Colonic mucosa (tissue), 4 donors: ENCODE data around the gene SH3YL1. TPM values are rescaled to one million over a fixed set of nuclear protein-coding genes. Genes with fewer than 3 reads are reported as not detected.

Experiments
- DNase-seq: peaks from one replicate; pipeline ENCODE4 v3.0.0-alpha.2; 2020
- H3K27ac ChIP-seq: fragments of 200-600 bp; one replicate; pipeline ENCODE4 v1.8.0; 2021
- H3K27me3 ChIP-seq: fragments of 200-600 bp; one replicate; pipeline ENCODE4 v1.8.0; 2021
- H3K36me3 ChIP-seq: fragments of 200-600 bp; one replicate; pipeline ENCODE4 v1.8.0; 2021
- H3K4me1 ChIP-seq: fragments of 200-600 bp; one replicate; pipeline ENCODE4 v1.8.0; 2021; ENCODE audit warnings: mild to moderate bottlenecking
- H3K4me3 ChIP-seq: fragments of 200-600 bp; one replicate; pipeline ENCODE4 v1.8.0; 2021
- H3K9ac ChIP-seq, 2 donors: one replicate each; pipeline ENCODE4 v1.7.0; 2013; ENCODE audit warnings: control low read depth in 2 of 2, low read depth in 2 of 2, low read length in 2 of 2
- H3K9me3 ChIP-seq: fragments of 200-600 bp; one replicate; pipeline ENCODE4 v1.8.0; 2021
- intact Hi-C: fragments of 100-400 bp; cut with DNase I; formaldehyde crosslinking; loops from one replicate; pipeline ENCODE4 v1.14.1; 2022
- total RNA-seq, 2 donors: library from RNA; stranded (reverse); fragmentation: NEBNext Ultra II Directional in 1 of 2; extraction: Animal tissue kit (Norgen Biotek cat#: 25700) in 1 of 2; gene quantifications; one replicate each; pipeline ENCODE4 v1.2.1, GENCODE V29; 2021
- TF ChIP-seq, protein P1 (sequence below): fragments of 200-600 bp; IDR thresholded peaks from one replicate; pipeline ENCODE4 v1.8.0; 2022; ENCODE audit warnings: antibody characterized with exemption, mild to moderate bottlenecking
- donor health status: healthy.
- donor health status: DM: no; HTN: no; CAD: no.
- donor health status: DM: no; HTN: no; CAD: no.

The SH3YL1 gene
- total RNA-seq, 2 donors from 2014 or later, result 116 to 139 TPM

DNA sequence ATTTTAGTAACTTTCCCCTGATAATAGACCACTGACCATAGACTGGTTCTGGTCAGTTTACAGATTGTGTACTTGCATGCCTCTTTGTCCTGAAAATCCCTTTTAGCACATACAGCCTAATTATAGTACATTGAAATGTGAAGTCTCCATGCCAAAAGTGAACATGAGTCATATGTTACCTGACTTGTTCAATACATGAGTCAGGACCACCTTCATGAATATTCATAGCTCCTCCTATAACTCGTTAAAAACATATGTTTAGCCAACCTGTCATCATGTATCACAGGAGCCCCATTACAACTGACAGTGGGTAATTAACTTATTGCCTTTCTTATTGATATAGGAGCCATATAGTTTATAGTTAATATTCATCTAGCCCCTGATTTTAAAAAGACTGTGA, 78.6 kb downstream of the SH3YL1 start:
- no peak overlapping the region for H3K9ac ChIP-seq
- DNase-seq, result no peak
- H3K4me1 ChIP-seq, result no peaks in the 10 kb centered on the region
- no peak overlapping the region for H3K27ac ChIP-seq
- no peaks in the 10 kb centered on the region for H3K36me3 ChIP-seq
- H3K4me3 ChIP-seq, result no peak overlapping the region
- no peaks in the 10 kb centered on the region for H3K9me3 ChIP-seq
- H3K27me3 ChIP-seq, result no peaks in the 10 kb centered on the region
- TF ChIP-seq, protein P1, sequence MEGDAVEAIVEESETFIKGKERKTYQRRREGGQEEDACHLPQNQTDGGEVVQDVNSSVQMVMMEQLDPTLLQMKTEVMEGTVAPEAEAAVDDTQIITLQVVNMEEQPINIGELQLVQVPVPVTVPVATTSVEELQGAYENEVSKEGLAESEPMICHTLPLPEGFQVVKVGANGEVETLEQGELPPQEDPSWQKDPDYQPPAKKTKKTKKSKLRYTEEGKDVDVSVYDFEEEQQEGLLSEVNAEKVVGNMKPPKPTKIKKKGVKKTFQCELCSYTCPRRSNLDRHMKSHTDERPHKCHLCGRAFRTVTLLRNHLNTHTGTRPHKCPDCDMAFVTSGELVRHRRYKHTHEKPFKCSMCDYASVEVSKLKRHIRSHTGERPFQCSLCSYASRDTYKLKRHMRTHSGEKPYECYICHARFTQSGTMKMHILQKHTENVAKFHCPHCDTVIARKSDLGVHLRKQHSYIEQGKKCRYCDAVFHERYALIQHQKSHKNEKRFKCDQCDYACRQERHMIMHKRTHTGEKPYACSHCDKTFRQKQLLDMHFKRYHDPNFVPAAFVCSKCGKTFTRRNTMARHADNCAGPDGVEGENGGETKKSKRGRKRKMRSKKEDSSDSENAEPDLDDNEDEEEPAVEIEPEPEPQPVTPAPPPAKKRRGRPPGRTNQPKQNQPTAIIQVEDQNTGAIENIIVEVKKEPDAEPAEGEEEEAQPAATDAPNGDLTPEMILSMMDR, result no peak
- intact Hi-C loops, result no loop called here

DNA sequence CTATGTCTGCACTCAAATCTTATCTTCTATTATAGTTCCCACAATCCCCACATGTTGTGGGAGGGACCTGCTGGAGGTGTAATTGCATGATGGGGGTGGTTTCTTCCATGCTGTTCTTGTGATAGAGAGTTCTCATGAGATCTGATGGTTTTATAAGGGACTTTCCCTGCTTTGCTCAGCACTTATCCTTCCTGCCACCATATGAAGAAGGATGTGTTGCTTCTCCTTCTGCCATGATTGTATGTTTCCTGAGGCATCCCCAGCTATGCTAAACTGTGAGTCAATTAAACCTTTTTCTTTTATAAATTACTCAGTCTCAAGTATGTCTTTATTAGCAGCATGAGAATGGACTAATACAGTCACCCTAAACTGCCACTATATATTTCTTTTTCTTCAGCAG, 79.1 kb downstream of the SH3YL1 start:
- Histone ChIP-seq H3K27me3 (no peaks in the 10 kb centered on the region), H3K27ac (no peak overlapping the region), H3K4me3 (no peak overlapping the region), H3K36me3 (no peaks in the 10 kb centered on the region), H3K9me3 (no peaks in the 10 kb centered on the region), H3K9ac (no peak overlapping the region), H3K4me1 (no peaks in the 10 kb centered on the region)
- intact Hi-C loops, result no loop called here
- no peak for DNase-seq
- TF ChIP-seq, protein P1, result no peak

DNA sequence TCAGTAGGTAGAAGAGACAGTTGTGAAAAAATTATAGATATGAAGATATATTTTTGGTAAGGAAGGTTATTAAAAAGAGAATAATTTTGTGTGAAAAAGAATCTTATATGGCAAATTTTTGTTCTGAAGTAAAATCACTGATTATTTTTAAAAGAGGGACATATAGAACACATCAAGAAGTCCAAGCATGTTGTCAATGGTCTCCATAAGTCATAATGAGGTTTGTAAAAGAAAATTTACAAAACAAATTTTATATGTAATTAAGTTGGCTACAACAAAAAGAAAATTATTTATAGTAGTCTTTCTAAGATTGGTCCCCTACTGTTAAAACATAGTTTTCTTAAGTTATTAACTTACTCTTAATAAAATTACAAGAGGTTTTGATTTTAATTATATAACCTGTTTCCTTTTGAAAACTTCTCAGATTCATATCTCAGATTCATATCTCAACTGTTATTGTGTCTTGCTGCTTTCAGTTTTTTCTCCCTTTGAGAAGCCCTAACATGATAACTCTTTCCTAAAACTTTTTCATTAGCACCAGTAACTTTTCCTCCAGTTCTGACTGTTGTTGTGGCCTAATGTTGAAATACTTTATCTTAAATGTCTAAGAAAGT, 81.2 kb downstream of the SH3YL1 start:
- TF ChIP-seq, protein P1, result no peak
- intact Hi-C loops, result no loop called here
- DNase-seq, result no peak

DNA sequence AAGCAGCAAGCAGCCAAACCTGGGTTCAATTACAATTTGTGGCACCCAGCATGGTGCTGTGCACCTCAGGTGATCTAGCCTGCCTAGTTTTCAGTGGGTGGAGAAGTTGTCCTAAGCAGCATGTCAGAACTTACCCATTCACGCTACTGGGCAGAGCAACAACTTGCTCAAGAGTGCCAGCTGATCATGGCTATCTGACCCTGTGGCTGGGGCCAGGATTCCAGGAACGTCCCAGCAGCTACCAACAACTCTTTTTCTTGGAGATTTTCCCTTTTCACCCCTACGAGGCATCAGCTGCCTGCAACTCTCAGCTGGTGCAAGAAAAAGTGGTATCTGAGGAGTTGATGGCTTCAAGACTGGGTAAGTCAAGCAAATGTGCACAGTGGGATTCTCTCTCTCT, 83.5 kb downstream of the SH3YL1 start:
- Histone ChIP-seq H3K9me3 (no peaks in the 10 kb centered on the region), H3K36me3 (no peaks in the 10 kb centered on the region), H3K9ac (no peak overlapping the region), H3K27me3 (no peaks in the 10 kb centered on the region), H3K4me1 (no peaks in the 10 kb centered on the region), H3K4me3 (no peak overlapping the region), H3K27ac (no peak overlapping the region)
- TF ChIP-seq, protein P1, result no peak
- DNase-seq, result no peak
- intact Hi-C loops, result no loop called here

More for the DNA sequence above, 81.2 kb downstream of the SH3YL1 start:
- no peaks in the 10 kb centered on the region for H3K27me3 ChIP-seq
- H3K9me3 ChIP-seq, result no peaks in the 10 kb centered on the region
- no peak overlapping the region for H3K27ac ChIP-seq
- H3K4me3 ChIP-seq, result no peak overlapping the region
- H3K36me3 ChIP-seq, result no peaks in the 10 kb centered on the region
- H3K9ac ChIP-seq, result no peak overlapping the region
- no peaks in the 10 kb centered on the region for H3K4me1 ChIP-seq

DNA sequence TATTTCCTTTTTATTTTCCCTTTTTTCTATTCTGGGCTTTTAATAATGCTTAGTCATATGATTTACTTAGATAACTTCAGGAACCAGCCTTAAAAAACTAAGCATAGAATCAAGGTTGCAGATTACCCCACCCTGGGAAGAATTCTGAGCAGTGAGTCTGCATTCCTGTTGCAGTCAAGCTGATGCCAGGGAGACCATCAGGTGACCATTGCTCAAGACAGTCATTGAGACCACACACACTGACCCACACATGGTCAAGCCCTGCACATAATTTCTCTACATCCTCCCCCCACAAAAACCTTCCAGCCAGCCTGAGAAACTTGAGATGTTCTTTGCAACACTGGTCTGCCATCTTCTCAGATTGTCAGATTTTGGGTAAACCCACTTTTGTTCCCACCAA, 83.9 kb downstream of the SH3YL1 start:
- no peak for DNase-seq
- TF ChIP-seq, protein P1, result no peak
- Histone ChIP-seq H3K4me3 (no peak overlapping the region), H3K27me3 (no peaks in the 10 kb centered on the region), H3K36me3 (no peaks in the 10 kb centered on the region), H3K9ac (no peak overlapping the region), H3K27ac (no peak overlapping the region), H3K4me1 (no peaks in the 10 kb centered on the region), H3K9me3 (no peaks in the 10 kb centered on the region)
- intact Hi-C loops, result no loop called here
